Activated CD8-positive, alpha-beta memory T cell treated with anti-CD3 and anti-CD28 coated beads, Interleukin-2, amount 50 U/mL, for 24 hours (primary cell): Measurements from ENCODE around the gene C3.
"Not testable (repeated sequence)": the region's sequence is repeated elsewhere in the genome, so short reads cannot be mapped to it uniquely, and the experiment has no call there.

ENCODE experiments used
- DNase-seq: peaks from one replicate; pipeline ENCODE4 v3.0.0-alpha.2; 2020; ENCODE audit errors: extremely low read depth

Gene C3

GRCh38 chr19:6712692-6713670, 7.5 kb downstream of the C3 start:
- no peak for DNase-seq

DNA sequence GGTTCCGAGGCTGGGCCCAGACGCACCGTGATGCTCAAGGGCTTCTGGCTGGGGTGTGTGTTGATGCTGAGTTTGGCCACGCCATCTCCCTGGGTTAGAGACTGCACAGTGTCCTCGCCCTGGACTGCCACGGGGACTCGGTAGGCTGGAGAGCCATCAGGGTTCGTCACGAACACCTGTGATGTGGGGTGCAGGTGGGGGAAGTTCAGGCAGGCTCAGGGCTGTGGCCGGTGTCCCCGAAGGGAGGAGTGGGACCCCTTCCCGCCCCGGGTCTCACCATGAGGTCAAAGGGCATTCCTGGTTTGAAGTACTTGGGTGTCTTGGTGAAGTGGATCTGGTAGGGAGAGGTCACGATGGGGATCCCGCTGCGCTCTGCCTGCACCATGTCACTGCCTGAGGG, 8.2 kb downstream of the C3 start:
- no peak for DNase-seq

GRCh38 chr19:6711605-6712004, 8.8 kb downstream of the C3 start:
- DNase-seq = no peak

- DNase-seq = no peak
Observed at GRCh38 chr19:6711078-6711361, 9.4 kb downstream of the C3 start.

GRCh38 chr19:6710273-6711077, 10.0 kb downstream of the C3 start:
- no peak for DNase-seq

DNA sequence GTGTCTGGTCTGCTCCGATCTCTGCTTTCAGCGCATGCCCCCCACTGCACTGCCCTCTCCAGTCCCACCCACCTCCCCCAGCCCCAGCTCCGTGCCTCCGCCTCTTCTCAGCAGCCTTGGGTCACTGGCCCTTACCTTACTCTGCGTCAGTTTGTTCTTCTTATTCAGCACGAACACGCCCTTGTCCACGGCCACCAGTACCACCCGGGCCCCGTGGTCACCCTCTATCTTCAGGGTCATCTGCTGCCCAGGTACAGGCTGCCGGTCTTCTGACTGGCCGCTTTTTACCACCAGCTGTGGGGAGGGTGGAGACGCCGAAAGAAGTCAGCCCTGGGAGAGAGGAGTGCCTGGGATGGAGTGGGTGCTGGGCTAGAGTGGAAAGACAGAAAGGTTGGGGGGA, 10.9 kb downstream of the C3 start:
- DNase-seq = no peak

GRCh38 chr19:6708913-6709312, 11.5 kb downstream of the C3 start:
- DNase-seq = not testable (repeated sequence)

- no peak for DNase-seq
Observed at GRCh38 chr19:6708346-6708745, 12.1 kb downstream of the C3 start.

GRCh38 chr19:6707658-6708018, 12.8 kb downstream of the C3 start:
- DNase-seq = no peak

DNA sequence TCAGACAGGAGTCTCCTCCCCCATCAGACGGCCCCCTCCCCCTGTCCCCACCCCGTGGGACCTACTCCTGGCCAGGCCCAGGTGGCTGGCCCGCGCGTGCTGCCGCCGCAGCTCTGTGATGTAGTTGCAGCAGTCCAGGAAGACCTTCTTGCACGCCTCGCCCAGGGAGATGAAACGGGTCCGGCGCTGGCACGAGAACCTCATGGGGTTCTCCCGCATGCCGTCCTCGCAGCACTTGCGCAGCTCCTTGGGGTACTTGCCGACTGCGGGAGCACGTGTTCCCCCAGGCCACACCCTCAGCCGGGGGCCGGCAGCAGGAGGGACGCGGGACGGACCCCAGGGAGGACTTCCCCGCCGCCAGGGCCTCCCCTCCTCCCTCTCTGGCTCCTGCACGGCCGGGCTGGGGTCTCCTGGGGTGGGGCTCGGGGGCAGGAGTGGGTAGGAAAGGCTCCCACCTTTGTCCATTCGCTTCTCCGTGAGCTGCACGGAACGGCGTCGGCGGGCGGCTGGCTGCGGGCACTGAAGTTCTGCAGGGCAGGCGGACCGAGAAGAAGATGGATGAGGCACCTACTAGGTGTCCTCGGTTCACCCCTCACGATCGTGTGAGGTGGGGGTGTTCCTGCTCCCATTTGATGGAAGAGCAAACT, 13.3 kb downstream of the C3 start:
- DNase-seq = no peak

DNA sequence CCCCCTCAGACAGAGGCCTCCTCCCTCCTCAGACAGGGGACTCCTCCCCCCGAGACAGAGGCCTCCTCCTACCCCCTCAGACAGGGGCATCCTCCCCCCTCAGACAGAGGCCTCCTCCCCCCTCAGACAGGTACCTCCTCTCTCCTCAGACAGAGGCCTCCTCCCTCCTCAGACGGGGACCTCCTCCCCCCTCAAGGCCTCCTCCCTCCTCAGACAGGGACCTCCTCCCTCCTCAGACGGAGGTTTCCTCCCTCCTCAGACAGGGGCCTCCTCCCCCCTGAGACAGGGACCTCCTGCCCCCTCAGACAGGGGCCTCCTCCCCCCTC, 13.9 kb downstream of the C3 start:
- DNase-seq = no peak

GRCh38 chr19:6705931-6706632, 14.4 kb downstream of the C3 start:
- no peak for DNase-seq

DNA sequence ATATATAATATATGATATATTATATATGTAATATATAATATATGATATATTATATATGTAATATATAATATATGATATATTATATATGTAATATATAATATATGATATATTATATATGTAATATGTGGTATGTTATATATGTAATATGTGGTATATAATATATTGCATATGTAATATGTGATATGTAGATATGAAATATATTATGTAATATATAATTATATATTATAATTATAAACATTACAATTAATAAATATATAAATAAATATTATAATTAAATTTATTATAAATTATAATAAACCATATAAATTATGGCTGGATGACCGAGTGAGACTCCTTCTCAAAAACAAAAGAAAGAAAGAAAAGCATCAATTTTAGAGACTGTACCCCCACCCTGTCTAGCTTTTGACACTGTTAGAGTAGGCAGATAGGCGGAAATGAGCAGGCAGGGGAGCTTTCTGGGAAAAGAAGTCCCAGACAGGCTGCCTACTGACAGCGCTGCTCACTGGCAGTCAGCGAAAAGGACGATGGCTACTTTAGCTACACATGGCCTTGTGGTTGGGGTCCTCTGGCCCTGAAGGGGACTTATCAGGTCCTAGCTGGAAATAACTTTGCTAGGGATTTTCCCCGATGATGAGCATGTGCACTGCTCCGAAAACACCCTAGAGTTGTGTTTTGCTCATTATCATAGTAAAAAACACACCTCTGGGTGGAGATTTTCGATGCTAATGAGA, 19.7 kb downstream of the C3 start:
- DNase-seq = no peak

DNA sequence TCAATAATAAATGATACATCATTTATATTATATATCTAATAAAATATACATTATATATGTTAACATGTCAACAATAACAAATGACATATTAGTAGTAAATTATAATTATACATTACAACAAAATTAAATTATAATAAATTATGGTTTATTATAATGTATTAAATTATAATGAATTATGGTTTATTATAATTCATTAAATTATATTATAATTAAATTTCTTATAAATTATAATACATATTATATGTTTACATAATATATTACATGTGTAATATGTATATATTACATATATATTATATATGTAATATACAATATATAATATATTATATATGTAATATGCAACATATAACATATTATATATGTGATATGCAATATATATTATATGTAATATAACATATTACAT, 20.5 kb downstream of the C3 start:
- no peak for DNase-seq

GRCh38 chr19:6697291-6697690, 23.2 kb downstream of the C3 start:
- DNase-seq = no peak

GRCh38 chr19:6696239-6696820, 24.1 kb downstream of the C3 start:
- no peak for DNase-seq

- DNase-seq = no peak
Observed at GRCh38 chr19:6694147-6694815, 26.2 kb downstream of the C3 start.

GRCh38 chr19:6693681-6694080, 26.8 kb downstream of the C3 start:
- no peak for DNase-seq

DNA sequence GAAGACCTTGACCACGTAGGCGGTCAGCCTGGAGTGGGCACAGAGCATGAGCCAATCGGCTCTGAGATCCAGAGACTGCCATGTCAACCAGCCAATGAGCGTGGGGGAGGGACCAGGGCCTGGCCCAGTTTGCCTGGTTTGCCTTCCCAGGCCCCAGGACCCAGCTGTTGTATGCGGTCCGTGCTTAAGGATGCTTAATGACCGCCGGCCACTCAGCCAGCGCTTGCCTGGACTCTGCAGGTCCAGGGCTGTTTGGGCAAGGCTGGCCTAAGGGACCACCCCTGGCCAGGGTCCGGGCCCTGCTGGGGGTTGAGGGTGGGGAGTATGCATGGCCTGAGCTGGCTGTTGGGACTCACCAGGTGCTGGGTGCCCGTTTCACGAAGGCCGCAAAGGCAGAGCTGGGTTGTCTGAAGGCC, 27.4 kb downstream of the C3 start:
- no peak for DNase-seq

- DNase-seq = no peak
Observed at GRCh38 chr19:6692027-6692426, 28.4 kb downstream of the C3 start.

DNA sequence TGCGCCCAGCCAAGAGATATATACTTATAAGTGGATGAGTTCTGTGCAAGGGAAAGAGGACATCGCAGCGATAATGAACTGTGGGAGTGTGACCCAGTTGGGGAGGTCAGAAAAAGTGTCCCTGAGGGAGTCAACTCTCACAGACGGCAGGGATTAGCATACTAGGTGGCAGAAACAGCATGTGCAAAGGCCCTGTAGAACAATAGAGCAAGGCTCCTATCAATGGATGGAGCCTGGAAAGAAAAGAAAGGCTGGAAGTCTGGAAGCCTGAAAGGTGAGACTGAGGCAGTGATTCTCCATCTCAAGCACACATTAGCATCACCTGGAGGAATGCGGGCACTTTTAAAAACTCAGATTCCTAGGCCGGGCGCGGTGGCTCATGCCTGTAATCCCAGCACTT, 29.1 kb downstream of the C3 start:
- DNase-seq = no peak
